Gastrocnemius medialis (tissue), 4 donors: ENCODE data around the gene ATP1B3.

Experiments used
- POLR2A ChIP-seq, 2 donors: fragments of 450-650 bp; IDR thresholded peaks; one replicate each; pipeline ENCODE4 v1.6.1; 2017; ENCODE audit warnings: antibody characterized with exemption in 2 of 2, mild to moderate bottlenecking in 2 of 2, moderate library complexity in 2 of 2
- TF ChIP-seq, protein P1 (sequence below), 5 experiments: fragments of 450-650 bp in 3 of 5; fragments of 200-600 bp in 2 of 5; sonication (generic) in 2 of 5; IDR thresholded peaks in 4 of 5; conservative IDR thresholded peaks in 1 of 5; 1 replicate in 4 of 5; 2 replicates in 1 of 5; pipeline ENCODE4 v1.5.1; 2016 to 2019; ENCODE audit warnings: antibody characterized with exemption in 5 of 5, mild to moderate bottlenecking in 3 of 5, moderate library complexity in 3 of 5

DNA sequence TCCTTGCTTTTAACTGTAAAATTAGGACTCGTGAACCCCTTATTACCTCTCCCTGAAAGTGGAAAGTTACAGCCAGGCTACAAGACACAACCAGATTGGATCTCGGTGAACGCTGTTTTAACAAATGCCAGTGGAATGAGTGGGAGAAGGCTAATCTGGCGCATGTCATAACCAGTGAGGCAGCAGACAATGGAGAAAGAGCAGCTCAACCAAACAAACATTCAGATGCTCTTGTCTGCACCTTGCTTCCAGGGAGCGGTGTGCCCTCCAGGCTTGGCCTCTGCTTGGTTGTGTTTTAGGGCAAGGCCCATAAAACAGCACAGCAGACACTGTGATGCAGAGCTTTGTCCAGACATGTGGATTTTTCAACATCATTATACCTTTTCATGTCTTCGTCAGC, 45.9 kb upstream of the ATP1B3 start:
- TF ChIP-seq, protein P1, sequence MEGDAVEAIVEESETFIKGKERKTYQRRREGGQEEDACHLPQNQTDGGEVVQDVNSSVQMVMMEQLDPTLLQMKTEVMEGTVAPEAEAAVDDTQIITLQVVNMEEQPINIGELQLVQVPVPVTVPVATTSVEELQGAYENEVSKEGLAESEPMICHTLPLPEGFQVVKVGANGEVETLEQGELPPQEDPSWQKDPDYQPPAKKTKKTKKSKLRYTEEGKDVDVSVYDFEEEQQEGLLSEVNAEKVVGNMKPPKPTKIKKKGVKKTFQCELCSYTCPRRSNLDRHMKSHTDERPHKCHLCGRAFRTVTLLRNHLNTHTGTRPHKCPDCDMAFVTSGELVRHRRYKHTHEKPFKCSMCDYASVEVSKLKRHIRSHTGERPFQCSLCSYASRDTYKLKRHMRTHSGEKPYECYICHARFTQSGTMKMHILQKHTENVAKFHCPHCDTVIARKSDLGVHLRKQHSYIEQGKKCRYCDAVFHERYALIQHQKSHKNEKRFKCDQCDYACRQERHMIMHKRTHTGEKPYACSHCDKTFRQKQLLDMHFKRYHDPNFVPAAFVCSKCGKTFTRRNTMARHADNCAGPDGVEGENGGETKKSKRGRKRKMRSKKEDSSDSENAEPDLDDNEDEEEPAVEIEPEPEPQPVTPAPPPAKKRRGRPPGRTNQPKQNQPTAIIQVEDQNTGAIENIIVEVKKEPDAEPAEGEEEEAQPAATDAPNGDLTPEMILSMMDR (IDR thresholded peaks at IDR 0.05 in 4 of 5, conservative IDR thresholded peaks at IDR 0.05 in 1 of 5), result no peak
- no peak for TF ChIP-seq POLR2A (IDR thresholded peaks at IDR 0.05)
